IPS-18c (cell line): ENCODE data around the gene NPFFR1.

ENCODE experiments used
- H3K4me3 ChIP-seq: 2 replicates; pipeline ENCODE4 v1.7.0; 2013; ENCODE audit warnings: low read depth, mild to moderate bottlenecking, low read length, moderate library complexity; ENCODE audit not compliant: insufficient read depth
- H3K9me3 ChIP-seq: one replicate; pipeline ENCODE4 v1.6.1; 2013; ENCODE audit warnings: mild to moderate bottlenecking, low read length, moderate library complexity; ENCODE audit not compliant: control insufficient read depth, insufficient read depth

Gene NPFFR1

GRCh38 chr10:70319183-70319582 lies 35.4 kb upstream of the NPFFR1 start:
- Histone ChIP-seq H3K4me3 (no peak overlapping the region), H3K9me3 (no peaks in the 10 kb centered on the region)

GRCh38 chr10:70317943-70318318 lies 34.1 kb upstream of the NPFFR1 start:
- H3K4me3 ChIP-seq, result no peak overlapping the region
- H3K9me3 ChIP-seq, result no peaks in the 10 kb centered on the region

- Histone ChIP-seq H3K4me3 (no peak overlapping the region), H3K9me3 (no peaks in the 10 kb centered on the region)
Measured at GRCh38 chr10:70317272-70317942, 33.6 kb upstream of the NPFFR1 start.

GRCh38 chr10:70315815-70316214 lies 32.0 kb upstream of the NPFFR1 start:
- no peaks in the 10 kb centered on the region for H3K9me3 ChIP-seq
- H3K4me3 ChIP-seq, result no peak overlapping the region

- no peaks in the 10 kb centered on the region for H3K9me3 ChIP-seq
- H3K4me3 ChIP-seq, result no peak overlapping the region
Measured at GRCh38 chr10:70315276-70315675, 31.5 kb upstream of the NPFFR1 start.

GRCh38 chr10:70312972-70313371 lies 29.2 kb upstream of the NPFFR1 start:
- Histone ChIP-seq H3K9me3 (no peaks in the 10 kb centered on the region), H3K4me3 (no peak overlapping the region)

GRCh38 chr10:70312249-70312648 lies 28.4 kb upstream of the NPFFR1 start:
- Histone ChIP-seq H3K9me3 (no peaks in the 10 kb centered on the region), H3K4me3 (no peak overlapping the region)

GRCh38 chr10:70311698-70312097 lies 27.9 kb upstream of the NPFFR1 start:
- Histone ChIP-seq H3K4me3 (no peak overlapping the region), H3K9me3 (no peaks in the 10 kb centered on the region)

- Histone ChIP-seq H3K4me3 (no peak overlapping the region), H3K9me3 (no peaks in the 10 kb centered on the region)
Measured at GRCh38 chr10:70309661-70310060, 25.9 kb upstream of the NPFFR1 start.

- no peaks in the 10 kb centered on the region for H3K9me3 ChIP-seq
- no peak overlapping the region for H3K4me3 ChIP-seq
Measured at GRCh38 chr10:70308121-70309060, 24.6 kb upstream of the NPFFR1 start.

GRCh38 chr10:70306886-70307520 lies 23.2 kb upstream of the NPFFR1 start:
- H3K4me3 ChIP-seq, result no peak overlapping the region
- H3K9me3 ChIP-seq, result no peaks in the 10 kb centered on the region

- no peak overlapping the region for H3K4me3 ChIP-seq
- H3K9me3 ChIP-seq, result no peaks in the 10 kb centered on the region
Measured at GRCh38 chr10:70306181-70306705, 22.4 kb upstream of the NPFFR1 start.

- H3K9me3 ChIP-seq, result no peaks in the 10 kb centered on the region
- no peak overlapping the region for H3K4me3 ChIP-seq
Measured at GRCh38 chr10:70303730-70304129, 19.9 kb upstream of the NPFFR1 start.

- Histone ChIP-seq H3K9me3 (no peaks in the 10 kb centered on the region), H3K4me3 (no peak overlapping the region)
Measured at GRCh38 chr10:70302292-70302691, 18.5 kb upstream of the NPFFR1 start.

GRCh38 chr10:70300908-70301597 lies 17.2 kb upstream of the NPFFR1 start:
- no peak overlapping the region for H3K4me3 ChIP-seq
- no peaks in the 10 kb centered on the region for H3K9me3 ChIP-seq

GRCh38 chr10:70300461-70300860 lies 16.7 kb upstream of the NPFFR1 start:
- H3K4me3 ChIP-seq, result no peak overlapping the region
- H3K9me3 ChIP-seq, result no peaks in the 10 kb centered on the region

GRCh38 chr10:70299876-70300275 lies 16.1 kb upstream of the NPFFR1 start:
- H3K9me3 ChIP-seq, result no peaks in the 10 kb centered on the region
- H3K4me3 ChIP-seq, result no peak overlapping the region
